Activated T-cell treated with anti-CD3 and anti-CD28 coated beads, Interleukin-2, amount 50 U/mL, for 4 hours (primary cell): ENCODE results near the gene TNRC18. TPM values are rescaled to one million over a fixed set of nuclear protein-coding genes. Genes with fewer than 3 reads are reported as not detected.

ENCODE experiments used
- ATAC-seq, 2 donors: fragments of 200-7000 bp; cut with Tn5 transposase; one replicate each; pipeline ENCODE4 v1.10.0; 2021
- DNase-seq: peaks from one replicate; pipeline ENCODE4 v3.0.0-alpha.2; 2020
- H3K27me3 Mint-ChIP-seq: one replicate; pipeline ENCODE4 v1.8.0; 2021; ENCODE audit warnings: low read depth, mixed read lengths
- H3K36me3 Mint-ChIP-seq: one replicate; pipeline ENCODE4 v1.8.0; 2022; ENCODE audit warnings: mixed read lengths; ENCODE audit not compliant: insufficient read depth
- H3K4me1 Mint-ChIP-seq: one replicate; pipeline ENCODE4 v1.8.0; 2021; ENCODE audit warnings: low read depth, mixed read lengths
- H3K4me3 Mint-ChIP-seq: one replicate; pipeline ENCODE4 v1.8.0; 2021; ENCODE audit warnings: mild to moderate bottlenecking, moderate library complexity, mixed read lengths
- H3K9me3 Mint-ChIP-seq: one replicate; pipeline ENCODE4 v1.8.0; 2021; ENCODE audit warnings: mixed read lengths
- total RNA-seq, 3 donors: library from RNA; stranded (reverse); gene quantifications; one replicate each; pipeline ENCODE4 v1.2.1, GENCODE V29; 2021

TNRC18 gene
- total RNA-seq, 3 donors from 2014 or later = 45.4 to 55.2 (median 48.4) TPM

DNA sequence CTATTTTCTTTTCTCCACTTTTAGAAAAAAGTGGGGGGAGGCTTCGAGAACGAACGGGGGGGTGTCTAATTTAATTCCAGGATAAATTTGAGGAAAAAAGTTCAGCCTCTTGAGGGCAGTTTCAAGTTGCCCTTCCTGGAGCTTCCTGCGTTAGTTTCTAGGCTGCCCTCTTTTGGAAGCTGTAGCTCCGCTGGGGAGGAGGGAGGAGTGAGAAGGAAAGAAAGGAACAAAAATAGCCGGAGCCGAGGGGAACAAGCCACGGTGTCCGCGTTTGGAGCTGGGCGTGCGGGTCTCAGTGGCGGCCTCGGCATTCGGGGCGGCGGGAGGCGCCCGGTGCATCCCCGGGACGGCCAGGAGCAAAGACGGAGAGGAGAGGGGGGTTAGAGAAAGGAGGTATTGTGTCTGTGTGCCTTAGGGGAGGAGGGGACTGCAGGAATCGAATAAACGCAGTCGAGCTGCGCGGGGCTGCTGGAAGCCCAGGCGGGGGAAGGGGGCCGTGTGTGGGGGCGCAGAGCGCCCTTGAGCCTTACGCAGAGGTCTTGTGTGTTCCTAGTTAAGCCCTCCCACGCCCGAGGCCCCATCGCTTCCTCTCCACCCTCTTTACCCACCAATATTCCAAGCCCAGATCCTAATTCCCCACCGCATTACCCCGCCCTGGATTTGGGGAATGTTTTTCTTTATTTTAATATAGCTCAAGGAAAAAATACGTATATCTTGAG, 2.0 kb upstream of the TNRC18 start:
- H3K9me3 Mint-ChIP-seq = no peaks in the 10 kb centered on the region
- no peak for ATAC-seq
- DNase-seq = no peak
- H3K36me3 Mint-ChIP-seq = no peaks in the 10 kb centered on the region
- peak overlapping the region; percentile 24 for H3K4me3 Mint-ChIP-seq
- peaks cover 70% of the 10 kb centered on the region for H3K27me3 Mint-ChIP-seq
- H3K4me1 Mint-ChIP-seq = peaks cover 44% of the 10 kb centered on the region

GRCh38 chr7:5424749-5425506, 1.3 kb upstream of the TNRC18 start:
- Mint-ChIP-seq H3K27me3 (peaks cover 67% of the 10 kb centered on the region), H3K4me3 (peak overlapping the region; percentile 73), H3K36me3 (no peaks in the 10 kb centered on the region), H3K9me3 (no peaks in the 10 kb centered on the region), H3K4me1 (peaks cover 47% of the 10 kb centered on the region)
- no peak for ATAC-seq
- DNase-seq = no peak

DNA sequence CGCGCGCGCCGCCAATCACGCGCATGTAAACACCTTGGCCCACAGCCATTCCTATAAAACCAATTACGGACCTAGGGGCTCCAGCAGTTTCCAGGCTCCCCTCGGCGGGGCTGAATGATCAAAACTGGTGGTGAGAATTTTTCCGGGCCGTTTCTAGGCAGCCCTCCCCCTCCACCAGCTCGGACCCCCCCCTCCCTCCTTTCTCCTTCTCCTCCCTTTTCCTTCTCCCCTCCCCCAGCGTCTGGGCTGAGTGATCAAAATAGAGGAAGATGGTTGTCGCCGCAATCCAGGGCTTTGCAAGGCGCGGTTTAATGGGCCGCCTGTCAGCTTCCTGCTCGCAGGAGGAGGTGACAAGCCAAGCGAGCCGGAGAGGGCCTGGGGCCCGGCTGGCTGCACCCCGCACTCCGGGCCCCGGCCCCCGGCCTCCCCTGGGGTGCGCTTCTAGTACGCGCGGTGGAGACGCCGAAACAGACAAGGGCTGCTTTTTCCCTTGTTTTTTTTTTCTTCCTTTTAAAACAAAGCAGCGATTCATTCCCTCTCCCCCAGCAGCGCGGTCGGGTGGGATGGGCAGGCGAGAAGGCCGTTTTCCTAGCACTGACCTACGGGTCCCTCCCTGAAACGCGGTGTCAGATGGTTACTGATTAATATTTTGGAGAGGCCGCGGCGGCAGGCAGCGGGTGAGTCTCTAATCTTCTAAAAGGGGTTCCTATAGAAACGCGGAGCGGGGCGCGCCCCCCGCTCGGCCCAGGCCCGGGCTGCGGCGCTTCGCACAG, 528 bp upstream of the TNRC18 start:
- Mint-ChIP-seq H3K4me1 (peaks cover 44% of the 10 kb centered on the region), H3K27me3 (peaks cover 64% of the 10 kb centered on the region), H3K9me3 (no peaks in the 10 kb centered on the region), H3K36me3 (no peaks in the 10 kb centered on the region), H3K4me3 (peak overlapping the region; percentile 76)
- ATAC-seq = peak in 1 of 2 donors; percentile 44
- no peak for DNase-seq

DNA sequence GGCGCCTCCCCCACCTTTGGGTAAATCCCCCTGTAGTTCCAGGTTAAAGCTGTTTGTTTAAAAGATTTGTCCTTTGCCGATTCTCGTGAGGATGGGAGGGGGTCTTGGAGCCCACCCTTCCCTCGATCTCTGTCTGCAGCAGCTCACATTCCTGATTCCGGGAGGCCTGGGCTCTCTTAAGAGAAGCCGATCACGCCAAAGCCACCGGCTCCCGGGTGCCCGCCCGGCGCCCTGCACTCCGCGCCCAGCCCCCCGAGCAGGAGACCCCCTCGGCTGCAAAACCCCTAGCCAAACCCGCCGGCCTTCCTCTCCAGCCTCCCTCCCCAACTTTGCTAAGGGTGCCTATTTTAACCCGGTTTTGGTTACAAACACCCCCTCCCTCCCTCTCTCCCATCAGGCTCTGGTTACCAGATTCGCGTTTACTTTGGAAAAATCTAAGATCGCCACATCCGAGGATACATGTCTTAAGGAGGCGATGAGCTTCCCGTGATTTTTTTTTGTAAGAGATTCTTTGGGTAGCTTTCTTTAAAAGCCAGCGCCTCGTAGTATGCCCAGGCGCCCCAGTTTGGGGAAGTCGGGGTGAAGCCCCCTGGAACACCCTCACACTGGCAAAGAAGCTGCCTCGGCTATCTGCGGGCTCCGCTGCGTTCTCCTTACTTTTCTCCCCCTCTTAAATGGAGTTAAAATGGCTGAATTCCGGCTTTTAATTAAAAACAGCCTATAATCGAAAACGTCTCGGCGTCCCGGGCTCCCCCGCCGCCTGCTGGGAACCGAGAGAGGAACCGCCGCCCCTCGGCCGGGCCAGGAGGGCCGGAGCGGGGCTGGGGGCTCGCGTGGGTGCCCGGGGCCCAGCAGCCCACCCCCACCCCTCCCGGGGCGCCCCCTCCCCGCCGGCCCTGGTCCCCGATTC, 983 bp downstream of the TNRC18 start:
- H3K27me3 Mint-ChIP-seq = peaks cover 67% of the 10 kb centered on the region
- H3K9me3 Mint-ChIP-seq = no peaks in the 10 kb centered on the region
- H3K4me3 Mint-ChIP-seq = peak overlapping the region; percentile 67
- ATAC-seq (no peak), DNase-seq (no peak)
- no peaks in the 10 kb centered on the region for H3K36me3 Mint-ChIP-seq
- H3K4me1 Mint-ChIP-seq = peaks cover 50% of the 10 kb centered on the region

DNA sequence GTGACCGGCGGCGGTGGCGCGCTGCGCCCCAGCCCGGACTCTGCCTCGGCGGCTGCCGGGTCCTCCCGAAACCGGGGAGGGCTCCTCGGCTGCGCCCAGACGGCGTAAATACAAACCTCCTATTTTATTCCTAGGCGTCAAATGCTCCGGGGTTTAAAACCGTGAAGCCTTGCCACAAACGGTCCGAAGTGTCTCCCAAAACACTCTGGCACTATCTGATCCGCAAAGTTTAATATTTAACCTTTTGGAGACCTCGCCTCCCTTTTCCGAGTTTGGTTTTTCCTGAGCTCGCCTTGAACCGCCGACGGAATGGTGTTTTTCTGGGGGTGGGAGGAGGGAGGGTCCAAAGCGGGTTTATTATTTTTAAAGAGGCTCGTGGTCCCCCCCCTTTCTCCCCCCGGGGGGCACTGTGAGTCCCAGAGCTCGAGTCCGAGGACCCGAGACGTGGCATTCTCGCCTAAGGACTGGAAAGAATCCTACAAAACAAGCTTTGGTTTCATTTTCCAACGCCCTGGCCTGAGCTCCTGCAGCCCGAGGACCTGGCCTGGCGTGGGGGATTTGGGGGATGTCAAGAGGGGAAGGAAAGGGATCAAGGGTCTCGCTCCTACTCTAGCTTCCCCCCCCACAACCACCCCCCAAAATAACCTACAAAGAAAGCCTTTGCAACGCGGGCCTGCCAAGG, 1.8 kb downstream of the TNRC18 start:
- Mint-ChIP-seq H3K36me3 (no peaks in the 10 kb centered on the region), H3K4me1 (peaks cover 46% of the 10 kb centered on the region), H3K9me3 (no peaks in the 10 kb centered on the region), H3K27me3 (peaks cover 67% of the 10 kb centered on the region), H3K4me3 (peak overlapping the region; percentile 67)
- ATAC-seq = no peak
- no peak for DNase-seq

DNA sequence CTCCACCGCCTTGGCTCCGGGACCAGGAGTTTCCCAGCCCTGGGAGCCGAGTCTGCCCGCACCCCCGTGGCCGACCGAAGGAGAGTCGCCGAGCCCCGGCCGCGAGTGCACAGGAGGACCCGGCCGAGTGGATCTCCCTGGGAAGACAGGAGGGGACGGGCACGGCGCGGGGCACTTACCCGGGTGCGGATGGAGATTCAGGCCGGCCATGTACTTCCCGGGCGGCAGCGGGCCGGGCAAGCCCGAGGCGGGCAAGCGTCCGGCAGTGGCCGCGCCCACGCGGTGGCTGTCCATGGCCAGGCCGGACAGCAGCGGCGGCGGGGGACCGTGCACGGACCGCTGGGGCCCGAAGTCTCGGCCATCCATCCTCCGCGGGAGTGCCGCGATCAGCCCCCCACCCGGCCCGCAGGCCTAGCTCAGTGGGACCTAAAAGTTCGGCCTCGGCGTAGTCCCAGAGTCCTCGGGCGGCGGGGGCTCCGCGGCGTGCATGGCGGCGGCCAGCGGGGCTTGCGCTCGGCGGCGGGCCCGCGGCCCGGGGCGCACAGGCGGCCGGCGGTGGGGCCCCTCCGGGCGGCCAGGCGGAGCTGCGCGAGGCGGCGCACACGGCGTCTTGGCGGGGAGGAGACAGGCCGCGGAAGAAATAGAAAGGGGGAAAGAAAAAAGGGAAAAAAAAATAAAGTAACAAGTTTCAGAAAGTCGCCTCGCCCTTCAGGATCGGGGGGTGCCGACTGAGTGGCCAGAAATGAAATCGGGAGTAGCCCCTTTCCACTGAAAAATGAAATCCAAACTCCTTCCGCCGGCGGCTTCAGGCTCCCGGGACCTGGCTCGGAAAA, 2.5 kb downstream of the TNRC18 start:
- Mint-ChIP-seq H3K36me3 (no peaks in the 10 kb centered on the region), H3K4me1 (peaks cover 46% of the 10 kb centered on the region), H3K4me3 (peak overlapping the region; percentile 67), H3K9me3 (no peaks in the 10 kb centered on the region), H3K27me3 (peaks cover 72% of the 10 kb centered on the region)
- ATAC-seq (peak in 1 of 2 donors; percentile 15), DNase-seq (no peak)

DNA sequence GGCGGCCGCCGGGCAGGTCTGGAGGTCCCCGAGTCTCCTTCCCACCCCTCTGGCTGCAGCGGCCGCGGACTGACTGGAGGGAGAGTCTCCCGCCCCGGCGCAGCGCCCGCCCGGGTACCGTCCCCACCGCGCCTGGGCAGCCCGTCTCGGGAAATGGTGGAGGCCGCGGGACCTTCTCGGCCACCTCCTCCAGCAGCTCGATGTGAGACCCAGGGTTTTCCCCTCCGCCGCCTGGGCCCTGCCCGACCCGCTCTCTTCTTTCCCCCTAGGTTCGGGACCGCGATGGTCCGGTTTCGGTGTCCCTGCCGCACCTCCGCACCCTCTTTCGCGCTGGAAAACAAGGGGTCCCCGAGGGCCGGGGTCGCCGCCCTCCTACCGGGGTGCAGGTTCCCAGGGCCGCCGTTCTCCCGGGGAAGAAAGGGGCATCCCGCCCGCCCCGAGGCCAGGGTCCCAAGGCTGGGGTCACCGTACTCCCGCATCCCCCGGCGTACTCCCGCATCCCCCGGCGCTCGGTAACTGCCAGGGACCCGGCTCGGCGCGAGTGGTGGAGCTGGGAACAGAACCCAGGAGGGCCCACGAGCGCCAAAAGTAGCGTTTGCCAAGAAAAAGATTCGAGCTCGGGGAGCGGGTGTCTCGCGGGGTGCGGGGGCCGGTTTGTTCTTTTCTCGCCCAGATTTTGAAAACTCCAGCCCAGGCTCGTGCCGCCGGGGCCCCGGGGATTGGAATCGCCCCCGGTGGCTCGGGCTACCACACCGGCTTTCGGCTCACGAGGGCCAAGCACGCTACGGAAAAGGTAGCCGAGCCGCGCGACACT, 3.4 kb downstream of the TNRC18 start:
- DNase-seq (no peak), ATAC-seq (peak; percentile 12 to 33)
- Mint-ChIP-seq H3K4me1 (peaks cover 39% of the 10 kb centered on the region), H3K9me3 (no peaks in the 10 kb centered on the region), H3K27me3 (peaks cover 64% of the 10 kb centered on the region), H3K4me3 (peak overlapping the region; percentile 60), H3K36me3 (no peaks in the 10 kb centered on the region)

GRCh38 chr7:5419539-5420066, 4.0 kb downstream of the TNRC18 start:
- ATAC-seq (no peak), DNase-seq (no peak)
- H3K4me1 Mint-ChIP-seq = peaks cover 32% of the 10 kb centered on the region
- peaks cover 64% of the 10 kb centered on the region for H3K27me3 Mint-ChIP-seq
- no peaks in the 10 kb centered on the region for H3K9me3 Mint-ChIP-seq
- peak overlapping the region; percentile 71 for H3K4me3 Mint-ChIP-seq
- H3K36me3 Mint-ChIP-seq = no peaks in the 10 kb centered on the region

GRCh38 chr7:5418285-5418582, 5.4 kb downstream of the TNRC18 start:
- Mint-ChIP-seq H3K4me3 (no peak overlapping the region), H3K27me3 (peaks cover 61% of the 10 kb centered on the region), H3K36me3 (no peaks in the 10 kb centered on the region), H3K4me1 (peaks cover 29% of the 10 kb centered on the region), H3K9me3 (no peaks in the 10 kb centered on the region)
- ATAC-seq (no peak), DNase-seq (no peak)

GRCh38 chr7:5417106-5418071, 6.2 kb downstream of the TNRC18 start:
- Mint-ChIP-seq H3K27me3 (peaks cover 60% of the 10 kb centered on the region), H3K9me3 (no peaks in the 10 kb centered on the region), H3K36me3 (no peaks in the 10 kb centered on the region), H3K4me1 (peaks cover 23% of the 10 kb centered on the region), H3K4me3 (no peak overlapping the region)
- DNase-seq = no peak
- no peak for ATAC-seq

- H3K27me3 Mint-ChIP-seq = peaks cover 52% of the 10 kb centered on the region
- DNase-seq (no peak), ATAC-seq (no peak)
- no peaks in the 10 kb centered on the region for H3K36me3 Mint-ChIP-seq
- no peak overlapping the region for H3K4me3 Mint-ChIP-seq
- H3K9me3 Mint-ChIP-seq = no peaks in the 10 kb centered on the region
- peaks cover 14% of the 10 kb centered on the region for H3K4me1 Mint-ChIP-seq
Observed at GRCh38 chr7:5414916-5415315, 8.7 kb downstream of the TNRC18 start.
